ENCODE measurements around the gene NCKAP1.
"Not testable (repeated sequence)": the region's sequence is repeated elsewhere in the genome, so short reads cannot be mapped to it uniquely, and the experiment has no call there.

Gene NCKAP1

GRCh38 chr2:182906454-182906853 lies 131.8 kb downstream of the NCKAP1 start:
- no peak for DNase-seq

- no peak for DNase-seq
Observed at GRCh38 chr2:182904844-182905243, 133.4 kb downstream of the NCKAP1 start.

DNA sequence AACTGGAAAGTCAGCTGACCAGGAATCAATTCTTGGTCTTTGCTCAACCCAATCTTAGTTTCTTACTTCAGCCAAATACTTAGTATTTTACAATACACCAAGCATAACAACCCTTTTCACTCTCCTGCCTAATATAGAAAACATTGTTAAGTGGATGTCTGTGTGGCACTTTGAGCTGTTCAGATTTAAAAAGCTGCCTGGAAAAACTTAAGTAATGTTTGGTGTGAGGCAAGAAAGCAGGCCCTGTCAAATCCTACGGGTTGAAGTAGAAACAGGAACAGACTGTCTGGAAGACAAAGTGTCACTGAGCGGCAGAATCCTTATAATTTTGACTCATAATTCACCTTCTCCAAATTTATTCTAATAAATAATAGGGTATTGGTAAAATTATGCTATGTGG lies 134.7 kb downstream of the NCKAP1 start:
- DNase-seq = no peak

GRCh38 chr2:182901748-182902147 lies 136.5 kb downstream of the NCKAP1 start:
- DNase-seq = no peak

- DNase-seq = no peak
Observed at GRCh38 chr2:182898718-182899117, 139.5 kb downstream of the NCKAP1 start.

DNA sequence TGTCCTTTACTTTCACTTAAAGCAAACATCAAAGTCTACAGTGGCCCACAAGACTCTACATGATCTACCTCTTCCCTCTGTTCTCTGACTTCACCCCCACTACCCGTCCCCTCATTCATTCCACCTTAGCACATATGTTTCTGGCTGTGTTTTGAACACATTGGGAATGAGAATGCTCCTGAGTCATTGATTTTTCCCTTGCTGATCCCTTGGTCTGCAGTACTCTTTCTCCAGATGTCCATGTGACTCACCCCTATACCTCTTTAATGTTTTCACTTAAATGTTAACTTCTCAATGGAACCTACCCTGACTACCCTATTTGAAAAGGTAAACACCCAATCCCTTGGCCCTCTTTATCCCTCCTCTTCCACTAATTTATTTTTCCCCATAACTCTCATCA lies 141.1 kb downstream of the NCKAP1 start:
- DNase-seq = no peak

GRCh38 chr2:182895798-182896197 lies 142.5 kb downstream of the NCKAP1 start:
- no peak for DNase-seq

- DNase-seq = no peak
Observed at GRCh38 chr2:182895169-182895568, 143.1 kb downstream of the NCKAP1 start.

GRCh38 chr2:182894174-182894573 lies 144.1 kb downstream of the NCKAP1 start:
- DNase-seq = no peak

- DNase-seq = no peak
Observed at GRCh38 chr2:182893666-182894065, 144.6 kb downstream of the NCKAP1 start.

GRCh38 chr2:182893035-182893434 lies 145.2 kb downstream of the NCKAP1 start:
- DNase-seq = not testable (repeated sequence)

DNA sequence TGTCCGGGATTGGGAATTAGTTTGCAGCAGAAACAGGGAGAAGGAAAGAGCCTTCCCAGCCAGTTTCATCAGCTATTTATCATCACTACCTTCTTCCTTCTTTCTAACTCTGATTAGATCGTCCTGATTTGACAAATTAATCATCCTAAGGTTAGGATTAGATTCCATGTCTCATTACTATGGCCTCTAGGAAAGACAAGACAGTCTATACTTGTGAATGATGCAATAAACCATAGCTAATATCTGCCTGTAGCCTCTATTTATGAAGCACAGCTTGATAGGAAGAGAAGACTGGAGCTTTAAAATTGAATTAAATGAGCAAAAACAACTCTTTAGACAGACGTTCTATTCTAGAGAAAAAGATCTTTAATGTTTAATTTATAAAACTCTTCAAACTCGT lies 146.6 kb downstream of the NCKAP1 start:
- no peak for DNase-seq

DNA sequence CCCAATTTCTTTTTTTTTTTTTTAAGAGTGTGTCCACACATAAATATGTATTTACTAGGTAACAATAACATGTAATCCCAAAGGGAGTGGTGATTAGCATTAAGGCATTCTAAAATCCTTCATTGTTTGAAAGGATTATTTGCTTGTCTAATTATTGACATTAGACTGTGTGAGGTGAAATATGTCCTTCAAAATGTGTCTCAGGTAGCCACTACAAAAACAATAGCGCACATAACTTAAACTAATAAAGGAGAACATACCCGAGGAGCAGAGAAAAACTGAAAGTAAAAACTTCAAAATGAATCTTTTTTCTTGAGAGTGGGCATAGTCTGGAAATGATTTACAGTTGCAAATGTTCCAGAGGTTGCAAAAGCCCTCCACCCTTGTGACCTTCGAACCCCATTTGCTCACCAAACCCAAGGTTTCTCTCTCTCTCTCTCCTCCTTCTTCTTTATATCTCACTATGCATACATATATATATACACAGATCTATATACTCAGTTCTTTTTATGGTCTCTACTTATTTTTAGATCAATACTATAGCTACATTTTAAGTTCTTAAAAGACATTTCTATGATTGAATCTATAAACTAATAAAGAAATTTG lies 147.4 kb downstream of the NCKAP1 start:
- DNase-seq = no peak

DNA sequence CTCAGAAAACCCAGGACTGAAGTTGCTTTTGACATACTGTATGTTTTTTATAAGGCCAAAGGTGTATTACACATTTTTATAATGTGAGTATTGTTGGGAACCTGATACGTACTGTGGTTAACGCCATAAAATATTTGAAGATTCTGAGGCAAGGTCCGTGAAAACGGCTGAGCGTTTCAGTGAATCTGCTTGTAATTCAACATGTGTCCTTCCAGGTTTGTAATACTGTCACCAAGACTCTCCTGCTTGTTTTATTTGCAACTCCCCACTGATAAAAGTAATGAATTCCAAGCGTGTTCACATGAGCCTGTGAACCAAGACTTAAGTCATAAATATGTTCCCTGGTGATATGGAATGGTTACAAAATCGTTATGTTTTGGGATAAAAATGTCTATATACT lies 148.0 kb downstream of the NCKAP1 start:
- DNase-seq = no peak

DNA sequence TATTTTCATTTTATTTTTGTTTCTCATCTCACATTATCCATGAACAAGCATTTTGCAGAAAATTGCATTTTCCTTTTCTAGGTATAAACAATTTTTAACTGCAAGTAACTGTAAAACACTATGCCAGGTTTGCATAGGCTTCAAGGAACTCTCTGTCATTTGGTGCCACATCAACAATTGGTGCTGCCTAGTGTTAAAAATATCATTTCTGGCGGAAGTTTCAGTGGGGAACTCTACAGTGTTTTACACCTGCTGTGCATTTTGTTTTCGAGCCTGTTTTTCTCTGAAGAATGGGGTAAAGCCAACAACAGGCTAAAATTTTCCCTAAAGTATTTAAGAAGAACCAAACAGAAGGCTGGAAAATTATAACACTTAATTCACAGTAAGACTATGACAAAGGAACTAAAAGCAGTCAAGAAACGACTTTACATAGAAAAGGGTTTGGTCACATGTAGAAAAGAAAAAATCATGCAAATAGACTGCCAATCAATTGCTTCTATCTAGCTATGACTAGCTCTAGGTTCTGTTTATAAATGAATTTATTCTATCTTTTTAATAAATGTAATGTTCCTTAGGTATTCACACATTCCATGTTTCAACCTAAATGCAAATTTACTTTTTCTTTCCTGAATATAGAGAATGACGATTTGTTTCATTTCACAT lies 150.4 kb downstream of the NCKAP1 start:
- DNase-seq = no peak

GRCh38 chr2:182887093-182887492 lies 151.2 kb downstream of the NCKAP1 start:
- DNase-seq = no peak

DNA sequence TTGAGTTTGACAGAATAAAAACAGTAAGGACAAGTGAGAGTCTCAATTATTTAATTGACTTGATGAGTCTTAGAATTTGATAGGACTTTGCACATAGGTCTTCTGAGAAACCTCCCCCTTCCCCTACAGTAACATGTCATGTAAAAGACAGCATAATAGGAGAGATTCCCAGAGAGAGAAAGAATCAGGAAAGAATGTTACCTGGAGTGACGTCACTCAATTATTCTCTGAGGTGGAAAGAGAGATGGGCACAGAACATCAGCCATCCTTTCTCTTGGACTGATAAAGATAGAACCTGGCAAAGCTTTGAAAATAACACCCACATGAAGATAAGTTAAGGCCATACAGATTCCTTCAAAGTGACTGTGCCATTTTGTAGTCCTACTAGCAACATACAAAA lies 152.5 kb downstream of the NCKAP1 start:
- DNase-seq = no peak

- DNase-seq = no peak
Observed at GRCh38 chr2:182883451-182883850, 154.8 kb downstream of the NCKAP1 start.

DNA sequence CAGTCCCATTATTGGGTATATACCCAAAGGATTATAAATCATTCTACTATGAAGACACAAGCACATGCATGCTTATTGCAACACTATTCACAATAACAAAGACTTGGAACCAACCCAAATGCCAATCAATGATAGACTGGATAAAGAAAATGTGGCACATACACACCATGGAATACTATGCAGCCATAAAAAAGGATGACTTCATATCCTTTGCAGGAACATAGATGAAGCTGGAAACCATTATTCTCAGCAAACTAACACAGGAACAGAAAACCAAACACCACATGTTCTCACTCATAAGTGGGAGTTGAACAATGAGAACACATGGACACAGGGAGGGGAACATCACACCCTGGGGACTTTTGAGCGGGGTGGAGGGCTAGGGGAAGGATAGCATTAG lies 158.2 kb downstream of the NCKAP1 start:
- DNase-seq = not testable (repeated sequence)

DNA sequence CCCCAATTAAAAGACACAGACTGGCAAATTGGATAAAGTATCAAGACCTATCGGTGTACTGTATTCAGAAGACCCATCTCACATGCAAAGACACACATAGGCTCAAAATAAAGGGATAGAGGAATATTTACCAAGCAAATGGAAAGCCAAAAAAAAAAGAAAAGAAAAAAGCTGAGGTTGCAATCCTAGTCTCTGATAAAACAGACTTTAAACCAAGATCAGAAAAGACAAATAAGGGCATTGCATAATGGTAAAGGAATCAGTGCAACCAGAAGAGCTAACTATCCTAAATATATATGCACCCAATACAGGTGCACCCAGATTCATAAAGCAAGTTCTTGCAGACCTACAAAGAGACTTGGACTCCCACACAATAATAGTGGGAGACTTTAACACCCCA lies 161.6 kb downstream of the NCKAP1 start:
- not testable (repeated sequence) for DNase-seq

- no peak for DNase-seq
Observed at GRCh38 chr2:182870227-182870626, 168.0 kb downstream of the NCKAP1 start.

DNA sequence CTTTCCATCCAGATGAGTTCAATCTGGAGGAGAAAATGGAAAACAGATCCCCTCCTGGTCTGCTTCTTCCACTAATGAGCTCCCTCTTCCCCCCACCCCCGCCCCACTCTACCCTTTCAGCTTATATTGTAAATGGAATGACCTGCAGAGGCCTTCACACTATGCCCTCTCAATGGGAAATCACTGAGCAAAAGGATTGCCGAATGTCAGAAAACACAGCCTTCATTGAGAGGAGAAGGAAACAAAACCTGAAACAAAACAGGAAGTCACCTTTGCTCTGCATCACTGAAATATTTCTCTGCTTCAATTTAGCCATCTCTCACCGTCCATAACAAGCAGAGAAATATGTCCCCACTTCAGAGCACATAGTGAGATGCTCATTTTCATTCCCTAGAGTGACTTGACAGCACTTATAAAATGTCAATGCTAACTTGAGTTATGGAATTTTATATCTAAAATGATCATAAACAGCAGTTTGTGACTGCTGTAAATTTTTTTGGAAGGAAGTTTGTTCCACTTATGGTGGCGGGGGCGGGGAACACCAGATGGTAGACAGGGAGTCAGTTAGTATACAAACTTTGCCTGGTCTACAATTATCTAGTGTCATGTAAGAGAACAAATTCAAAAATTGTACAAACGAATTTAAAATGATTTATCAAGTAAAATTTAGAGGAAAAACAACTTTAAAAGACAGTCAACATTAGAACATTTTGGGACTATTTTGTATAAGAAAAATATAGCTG lies 170.0 kb downstream of the NCKAP1 start:
- no peak for DNase-seq

DNA sequence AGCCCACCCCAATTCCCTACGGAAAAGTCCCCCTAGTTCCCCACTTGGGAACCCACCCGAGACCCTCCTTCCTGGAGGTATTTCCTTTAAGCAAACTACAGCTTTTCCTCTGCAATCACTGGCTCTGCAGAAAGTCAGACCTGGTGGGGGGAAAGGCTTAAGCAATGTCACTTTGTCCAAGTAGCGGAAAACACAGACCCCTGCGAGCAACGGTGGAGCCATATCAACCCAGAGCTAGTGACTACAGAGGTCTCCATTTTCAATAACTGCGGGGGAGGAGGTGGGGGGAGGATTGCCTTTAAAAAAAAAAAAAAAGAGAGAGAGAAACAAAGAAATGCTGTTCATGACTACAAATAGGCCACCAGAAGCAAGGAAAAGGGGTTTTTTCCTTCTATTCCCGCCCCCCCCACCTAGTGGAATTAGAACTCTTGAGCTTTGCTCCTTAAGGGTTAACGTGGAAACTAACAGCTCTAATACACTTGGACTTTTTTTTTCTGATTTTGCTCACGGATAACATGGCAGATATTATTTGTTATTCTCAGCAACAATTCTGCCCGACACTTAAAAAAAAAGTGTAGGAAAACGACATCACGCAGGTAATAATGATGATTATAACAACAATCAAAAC lies 170.7 kb downstream of the NCKAP1 start:
- DNase-seq = no peak

Data from NCI-H1105 (cell line).